Body of pancreas (tissue), 4 donors: Measurements from ENCODE around the gene TTC4. TPM values are rescaled to one million over a fixed set of nuclear protein-coding genes. Genes with fewer than 3 reads are reported as not detected.
A peak's percentile ranks its signal among the peaks of the same experiment; 100 is the strongest.
"Not testable (repeated sequence)": the region's sequence is repeated elsewhere in the genome, so short reads cannot be mapped to it uniquely, and the experiment has no call there.

ENCODE experiments used
- ATAC-seq: fragments of 150-250 bp; one replicate; pipeline ENCODE4 v1.9.1; 2016
- DNase-seq, 4 donors: peaks; one replicate each; pipeline ENCODE4 v3.0.0-alpha.2; 2019
- H3K27ac ChIP-seq, 4 donors: fragments of 200-600 bp; sonication (generic); 1 replicate in 3 of 4; 2 replicates in 1 of 4; pipeline versions ENCODE4 v1.5.1 to v1.6.1; 2016 to 2019; ENCODE audit warnings: mild to moderate bottlenecking in 1 of 4, mixed read lengths in 1 of 4, moderate library complexity in 1 of 4
- H3K27me3 ChIP-seq, 2 donors: fragments of 200-600 bp; sonication (generic); one replicate each; pipeline ENCODE4 v1.6.0; 2016; ENCODE audit warnings: mild to moderate bottlenecking in 1 of 2
- H3K36me3 ChIP-seq, 2 donors: fragments of 200-600 bp; sonication (generic); replicated peaks in 1 of 2; 2 replicates each; pipeline ENCODE4 v1.5.1; 2016; ENCODE audit warnings: low read depth in 2 of 2; ENCODE audit not compliant: insufficient read depth in 1 of 2
- H3K4me1 ChIP-seq: fragments of 200-600 bp; sonication (generic); one replicate; pipeline ENCODE4 v1.6.0; 2016
- H3K4me3 ChIP-seq, 2 donors: fragments of 200-600 bp; sonication (generic); 1 replicate in 1 of 2; 2 replicates in 1 of 2; pipeline ENCODE4 v1.5.1; 2016 to 2019
- H3K9me3 ChIP-seq, 3 donors: fragments of 200-600 bp; sonication (generic); 1 replicate in 2 of 3; 2 replicates in 1 of 3; pipeline ENCODE4 v1.5.1; 2016
- POLR2A ChIP-seq, 3 donors: fragments of 450-650 bp; IDR thresholded peaks; one replicate each; pipeline ENCODE4 v1.6.1; 2016; ENCODE audit warnings: antibody characterized with exemption in 3 of 3, mild to moderate bottlenecking in 2 of 3
- WGBS, 2 donors: methylation state at CpG; one replicate each; pipeline ENCODE4 v1.1.5; 2017; 5-methylcytosine and 5-hydroxymethylcytosine counted together
- intact Hi-C: fragments of 100-400 bp; cut with DNase I; formaldehyde crosslinking; loops from one replicate; pipeline ENCODE4 v1.15.1; 2023
- total RNA-seq, 2 donors: library from RNA; depleted of rRNA; stranded (reverse); fragments of >200 nt; gene quantifications; one replicate each; pipeline ENCODE4 v1.1.0, GENCODE V29; 2016
- TF ChIP-seq, protein P1 (sequence below), 7 experiments: fragments of 450-650 bp in 4 of 7; fragments of 200-600 bp in 3 of 7; sonication (generic) in 3 of 7; IDR thresholded peaks; one replicate each; pipeline ENCODE4 v1.5.1; 2016 to 2019; ENCODE audit warnings: antibody characterized with exemption in 7 of 7

Gene TTC4
- total RNA-seq, 2 donors from 2014 or later, result 15.0 to 21.1 TPM

- intact Hi-C loops, result no loop called here
- ATAC-seq, result no peak
- H3K9me3 ChIP-seq, result no peaks in the 10 kb centered on the region
- no peaks in the 10 kb centered on the region for H3K36me3 ChIP-seq
- no peak for TF ChIP-seq POLR2A (IDR thresholded peaks at IDR 0.05)
- TF ChIP-seq, protein P1, sequence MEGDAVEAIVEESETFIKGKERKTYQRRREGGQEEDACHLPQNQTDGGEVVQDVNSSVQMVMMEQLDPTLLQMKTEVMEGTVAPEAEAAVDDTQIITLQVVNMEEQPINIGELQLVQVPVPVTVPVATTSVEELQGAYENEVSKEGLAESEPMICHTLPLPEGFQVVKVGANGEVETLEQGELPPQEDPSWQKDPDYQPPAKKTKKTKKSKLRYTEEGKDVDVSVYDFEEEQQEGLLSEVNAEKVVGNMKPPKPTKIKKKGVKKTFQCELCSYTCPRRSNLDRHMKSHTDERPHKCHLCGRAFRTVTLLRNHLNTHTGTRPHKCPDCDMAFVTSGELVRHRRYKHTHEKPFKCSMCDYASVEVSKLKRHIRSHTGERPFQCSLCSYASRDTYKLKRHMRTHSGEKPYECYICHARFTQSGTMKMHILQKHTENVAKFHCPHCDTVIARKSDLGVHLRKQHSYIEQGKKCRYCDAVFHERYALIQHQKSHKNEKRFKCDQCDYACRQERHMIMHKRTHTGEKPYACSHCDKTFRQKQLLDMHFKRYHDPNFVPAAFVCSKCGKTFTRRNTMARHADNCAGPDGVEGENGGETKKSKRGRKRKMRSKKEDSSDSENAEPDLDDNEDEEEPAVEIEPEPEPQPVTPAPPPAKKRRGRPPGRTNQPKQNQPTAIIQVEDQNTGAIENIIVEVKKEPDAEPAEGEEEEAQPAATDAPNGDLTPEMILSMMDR (IDR thresholded peaks at IDR 0.05), result no peak
- H3K27ac ChIP-seq, result no peak overlapping the region
- no peak for DNase-seq
- WGBS, 2 donors, result 73 to 90% methylated on average over 2 of the region's 2 CpGs
- H3K4me3 ChIP-seq, result no peak overlapping the region
- H3K27me3 ChIP-seq, result no peaks in the 10 kb centered on the region
- peaks cover 6% of the 10 kb centered on the region for H3K4me1 ChIP-seq
Observed at GRCh38 chr1:54772951-54773350, 57.3 kb downstream of the TTC4 start.

GRCh38 chr1:54774820-54775498 is 59.3 kb downstream of the TTC4 start:
- no peaks in the 10 kb centered on the region for H3K27me3 ChIP-seq
- no peak for DNase-seq
- no peaks in the 10 kb centered on the region for H3K9me3 ChIP-seq
- TF ChIP-seq, protein P1 (IDR thresholded peaks at IDR 0.05), result no peak
- TF ChIP-seq POLR2A (IDR thresholded peaks at IDR 0.05), result no peak
- WGBS, 2 donors, result 62 to 66% methylated on average over 15 of the region's 15 CpGs
- no peak for ATAC-seq
- peaks cover 6% of the 10 kb centered on the region for H3K4me1 ChIP-seq
- intact Hi-C loops, result no loop called here
- H3K4me3 ChIP-seq, result no peak overlapping the region
- H3K36me3 ChIP-seq, result no peaks in the 10 kb centered on the region
- no peak overlapping the region for H3K27ac ChIP-seq

DNA sequence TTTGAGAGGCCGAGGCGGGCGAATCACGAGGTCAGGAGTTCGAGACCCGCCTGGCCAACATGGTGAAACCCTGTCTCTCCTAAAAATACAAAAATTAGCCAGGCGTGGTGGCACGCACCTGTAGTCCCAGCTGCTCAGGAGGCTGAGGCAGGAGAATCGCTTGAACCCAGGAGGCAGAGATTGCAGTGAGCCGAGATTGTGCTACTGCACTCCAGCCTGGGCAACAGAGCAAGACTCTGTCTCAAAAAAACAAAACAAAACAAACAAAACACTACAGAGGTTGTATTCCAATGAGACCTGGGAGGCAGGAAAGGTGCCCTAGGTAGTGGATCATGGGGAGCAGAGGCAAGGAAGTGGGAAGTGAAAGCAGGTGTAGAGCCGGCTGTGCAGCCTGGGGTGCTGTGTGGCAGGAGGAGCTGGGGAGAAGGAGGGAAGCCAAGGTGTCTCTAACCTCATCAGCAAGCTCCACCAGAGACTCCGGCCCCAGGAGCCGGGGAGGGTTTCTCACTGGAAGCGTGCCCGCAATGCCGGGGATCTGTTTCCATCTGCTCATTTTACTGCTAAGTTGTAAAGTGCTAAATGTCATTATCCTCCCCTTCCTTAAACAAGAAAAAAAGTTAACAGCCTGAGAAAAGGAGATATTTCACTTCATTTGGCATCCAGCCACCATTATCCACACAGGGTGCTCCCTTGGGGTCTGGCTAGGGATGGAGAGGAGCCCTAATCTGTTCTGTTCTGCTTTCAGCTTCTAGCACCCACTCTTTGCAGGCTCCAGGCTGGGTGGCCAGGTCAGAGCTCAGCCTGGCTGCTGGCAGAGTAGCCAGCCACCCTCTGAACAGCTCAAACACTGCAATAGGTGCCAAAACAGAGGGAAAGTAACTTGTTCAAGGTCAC is 60.4 kb downstream of the TTC4 start:
- ATAC-seq, intact Hi-C loops, H3K36me3 ChIP-seq, H3K4me1 ChIP-seq, H3K27ac ChIP-seq, H3K9me3 ChIP-seq, H3K27me3 ChIP-seq, H3K4me3 ChIP-seq: not testable (repeated sequence)
- WGBS, 2 donors, result 79 to 81% methylated on average over 16 of the region's 16 CpGs
- DNase-seq, result peak in 1 of 4 donors; percentile 35

GRCh38 chr1:54777011-54777410 is 61.4 kb downstream of the TTC4 start:
- DNase-seq, result no peak
- ATAC-seq, result no peak
- H3K4me1 ChIP-seq, result peaks cover 8% of the 10 kb centered on the region
- no peaks in the 10 kb centered on the region for H3K9me3 ChIP-seq
- intact Hi-C loops, result no loop called here
- TF ChIP-seq, protein P1 (IDR thresholded peaks at IDR 0.05), result no peak
- no peak for TF ChIP-seq POLR2A (IDR thresholded peaks at IDR 0.05)
- no peak overlapping the region for H3K27ac ChIP-seq
- H3K36me3 ChIP-seq, result no peaks in the 10 kb centered on the region
- no peaks in the 10 kb centered on the region for H3K27me3 ChIP-seq
- 56 to 79% methylated on average over 2 to 4 of the region's 4 CpGs for WGBS, 2 donors
- no peak overlapping the region for H3K4me3 ChIP-seq

- H3K9me3 ChIP-seq, result no peaks in the 10 kb centered on the region
- peaks cover 12% of the 10 kb centered on the region for H3K4me1 ChIP-seq
- intact Hi-C loops, result no loop called here
- H3K27me3 ChIP-seq, result no peaks in the 10 kb centered on the region
- no peak overlapping the region for H3K4me3 ChIP-seq
- H3K36me3 ChIP-seq, result no peaks in the 10 kb centered on the region
- WGBS, 2 donors, result 61 to 68% methylated on average over 4 of the region's 4 CpGs
- DNase-seq (peak in 1 of 4 donors; percentile 24), ATAC-seq (no peak)
- H3K27ac ChIP-seq, result no peak overlapping the region
- TF ChIP-seq, protein P1 (IDR thresholded peaks at IDR 0.05), result no peak
- no peak for TF ChIP-seq POLR2A (IDR thresholded peaks at IDR 0.05)
Observed at GRCh38 chr1:54777431-54777830, 61.8 kb downstream of the TTC4 start.
